ENCODE results near the gene IGSF23. TPM values are rescaled to one million over a fixed set of nuclear protein-coding genes. Genes with fewer than 3 reads are reported as not detected.

Gene IGSF23
- total and polyA plus RNA-seq, 2 of the 4 experiments (the other 2 are of a cell fraction) = 0.27 TPM; not detected in 1

- TF ChIP-seq USF2 (IDR thresholded peaks at IDR 0.05; ENCODE audit: low read depth, low read length) (no peak), SMC3 (IDR thresholded peaks at IDR 0.05; ENCODE audit: low read depth, low read length) (no peak), FOS (IDR thresholded peaks at IDR 0.05; ENCODE audit: low read depth, low read length) (no peak), RAD21 (IDR thresholded peaks at IDR 0.05; ENCODE audit: low read length) (no peak)
Observed at GRCh38 chr19:44572581-44572900, 40.8 kb upstream of the IGSF23 start (continued).

- Histone ChIP-seq H3K79me1 (ENCODE audit: low read depth in 1 of 2, low read length in 2 of 2) (no peaks in the 10 kb centered on the region), H3K9ac (ENCODE audit: low read depth, low read length) (no peak overlapping the region), H3K27me3 (ENCODE audit: control insufficient read depth, insufficient read depth, low read length) (peaks cover 1% of the 10 kb centered on the region; the same call in 1 of the 2 replicates), H2AK9ac (replicated peaks; ENCODE audit: low read depth, low read length, poor library complexity) (no peak overlapping the region), H4K91ac (ENCODE audit: insufficient read depth, low read depth, low read length) (no peak overlapping the region), H3K9me1 (ENCODE audit: insufficient read depth, low read length) (no peaks in the 10 kb centered on the region; the same call in 1 of the 2 replicates), H3K4me2 (ENCODE audit: low read depth, low read length) (no peak overlapping the region), H2AK5ac (ENCODE audit: low read depth, low read length) (peak overlapping the region; percentile 37; the same call in 1 of the 2 replicates), H3K27ac (ENCODE audit: insufficient read depth, low read length) (no peak overlapping the region), H4K8ac (ENCODE audit: low read depth in 2 of 2, low read length in 2 of 2) (no peak overlapping the region), H3K4ac (ENCODE audit: low read depth, low read length) (no peak overlapping the region), H3K56ac (ENCODE audit: extremely low read depth, insufficient read depth, low read length) (no peak overlapping the region; the same call in 1 of the 2 replicates), H2BK15ac (ENCODE audit: low read depth, low read length) (no peak overlapping the region), H3K9me3 (ENCODE audit: control insufficient read depth, insufficient read depth, low read length) (no peaks in the 10 kb centered on the region), H3K23ac (ENCODE audit: low read depth, low read length) (no peak overlapping the region), H2BK120ac (ENCODE audit: low read depth, low read length) (no peak overlapping the region), H4K5ac (ENCODE audit: low read depth, low read length) (no peak overlapping the region), H3K4me1 (ENCODE audit: control insufficient read depth, insufficient read depth, low read length) (peaks cover 3% of the 10 kb centered on the region; the same call in 1 of the 2 replicates), H2BK20ac (ENCODE audit: low read depth, low read length) (no peak overlapping the region), H3K4me3 (ENCODE audit: insufficient read depth, low read depth, low read length) (no peak overlapping the region), H2BK5ac (ENCODE audit: low read depth, low read length, poor library complexity, severe bottlenecking) (no peak overlapping the region), H3K36me3 (ENCODE audit: control insufficient read depth, insufficient read depth, low read length) (no peaks in the 10 kb centered on the region), H4K20me1 (ENCODE audit: insufficient read depth, low read length) (no peaks in the 10 kb centered on the region), H2AFZ (replicated peaks; ENCODE audit: low read length, poor library complexity) (no peak overlapping the region), H3K14ac (replicated peaks; ENCODE audit: low read depth, low read length) (no peak overlapping the region), H3K18ac (ENCODE audit: low read depth, low read length) (no peak overlapping the region)
- 100% methylated on average over 2 of the region's 4 CpGs; no CpG with 5 or more reads in 1 of the 2 experiments for WGBS, 2 experiments (ENCODE audit: extremely low coverage in 2 of 2, insufficient read length in 1 of 2)
- CTCF ChIA-PET = no interaction called here
- POLR2A ChIA-PET (ENCODE audit: unreplicated experiment) = no interaction called here
- BruUV-seq (replicated peaks) = no TSS peak
- dilution Hi-C loops (cut with HindIII; ENCODE audit: low sequenced_read_pairs, unreplicated experiment) = no loop called here
- TF ChIP-seq USF2 (IDR thresholded peaks at IDR 0.05; ENCODE audit: low read depth, low read length) (no peak), CEBPB (IDR thresholded peaks at IDR 0.05; ENCODE audit: low read depth, low read length) (no peak), RCOR1 (IDR thresholded peaks at IDR 0.05; ENCODE audit: insufficient replicate concordance, low read length) (no peak), CTCF (conservative IDR thresholded peaks at IDR 0.05; ENCODE audit: low read depth, low read length) (no peak), RAD21 (IDR thresholded peaks at IDR 0.05; ENCODE audit: low read length) (no peak), ELK1 (IDR thresholded peaks at IDR 0.05; ENCODE audit: borderline replicate concordance, low read depth, low read length) (no peak), NFE2L2 (IDR thresholded peaks at IDR 0.05; ENCODE audit: low read depth, low read length) (no peak), CHD1 (IDR thresholded peaks at IDR 0.05; ENCODE audit: low read depth, low read length) (no peak)
- no peak for DNase-seq
- intact Hi-C loops (cut with micrococcal nuclease) = loop anchor here (5.0 to 10.0 kb wide), 3 partner anchors 189 to 382 kb away; partner anchors contain the start of genes CLPTM1 and NECTIN2
- in situ Hi-C loops (cut with MboI; ENCODE audit: low sequenced_read_pairs) = loop anchor here (5.0 to 25.0 kb wide), 3 partner anchors 84 to 269 kb away; partner anchors contain the start of gene CBLC
- ATAC-seq (ENCODE audit: low read depth) = no peak
Observed at GRCh38 chr19:44573183-44573582, 40.2 kb upstream of the IGSF23 start.

All from IMR-90 (cell line).